CD4-positive, alpha-beta T cell treated with Interleukin-4 for 4 hours (primary cell): ENCODE results near the gene IFIT3.
"Not testable (repeated sequence)": the region's sequence is repeated elsewhere in the genome, so short reads cannot be mapped to it uniquely, and the experiment has no call there.

Experiments used
- DNase-seq: peaks from one replicate; pipeline ENCODE4 v3.0.0-alpha.2; 2020

Gene IFIT3

GRCh38 chr10:89327803-89328441 is at the start of gene IFIT3:
IFIT3 (plus strand) TSS chr10:89327997; CDS start chr10:89328074, 77 bp downstream.
- DNase-seq, result peak; percentile 48

GRCh38 chr10:89278034-89278535 is 49.7 kb upstream of the IFIT3 start:
- no peak for DNase-seq

GRCh38 chr10:89278900-89279392 is 48.9 kb upstream of the IFIT3 start:
- DNase-seq, result no peak

DNA sequence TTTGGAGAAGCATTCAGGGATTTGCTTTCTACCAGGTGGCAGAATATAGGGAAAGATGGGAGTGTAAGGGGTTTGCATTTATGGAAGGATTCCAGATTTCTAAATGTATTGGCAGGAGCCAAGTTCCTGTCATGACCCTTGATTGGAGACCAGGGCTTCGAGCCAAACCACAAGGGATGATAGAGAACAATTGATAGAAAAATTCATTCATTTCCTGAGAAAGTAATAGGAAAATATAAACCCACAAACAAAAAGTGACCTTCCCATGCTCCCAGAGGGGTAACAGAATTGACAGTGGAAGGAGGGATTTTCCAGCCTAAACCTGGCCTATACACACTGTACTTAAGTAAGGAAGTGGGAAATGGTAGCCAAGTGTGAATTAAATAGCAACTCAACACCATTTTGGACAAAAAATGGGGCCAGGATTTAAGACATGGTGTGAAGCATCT is 48.4 kb upstream of the IFIT3 start:
- DNase-seq, result no peak

- no peak for DNase-seq
Observed at GRCh38 chr10:89280508-89280907, 47.3 kb upstream of the IFIT3 start.

DNA sequence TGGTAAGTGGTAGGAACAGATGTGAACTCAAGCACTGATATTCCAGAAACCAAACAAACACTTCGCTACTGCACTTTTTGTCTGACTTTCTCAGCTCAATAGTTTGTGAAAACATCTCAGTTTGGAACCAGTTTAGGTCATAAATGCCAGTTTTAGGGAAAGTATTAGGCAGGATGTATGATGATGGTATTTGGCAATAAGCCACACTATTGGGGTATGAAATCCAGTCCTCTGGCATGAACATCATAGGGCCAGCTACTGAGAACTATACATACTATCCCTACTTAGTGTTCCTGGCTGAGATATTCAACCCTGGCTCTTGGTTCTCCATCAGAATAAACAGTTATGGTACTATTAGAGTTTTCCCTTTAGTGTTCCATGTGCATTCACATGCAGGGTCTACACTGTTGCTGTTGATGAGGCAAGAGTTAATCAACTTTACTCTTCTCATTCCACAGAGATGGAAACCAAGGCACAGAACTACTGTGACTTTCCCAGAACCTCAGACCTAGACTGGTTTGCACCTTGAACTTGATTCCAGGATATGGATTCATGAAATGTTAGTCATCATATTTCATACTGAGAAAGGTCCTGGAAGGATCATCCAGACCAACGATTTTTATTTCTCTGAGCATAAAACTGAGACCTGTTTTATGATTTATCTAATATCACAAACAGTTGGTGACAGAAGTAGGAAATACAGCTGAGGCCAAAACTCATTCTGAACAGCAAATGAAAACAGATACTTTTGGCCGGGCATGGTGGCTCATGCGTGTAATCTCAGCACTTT is 46.0 kb upstream of the IFIT3 start:
- DNase-seq, result no peak

DNA sequence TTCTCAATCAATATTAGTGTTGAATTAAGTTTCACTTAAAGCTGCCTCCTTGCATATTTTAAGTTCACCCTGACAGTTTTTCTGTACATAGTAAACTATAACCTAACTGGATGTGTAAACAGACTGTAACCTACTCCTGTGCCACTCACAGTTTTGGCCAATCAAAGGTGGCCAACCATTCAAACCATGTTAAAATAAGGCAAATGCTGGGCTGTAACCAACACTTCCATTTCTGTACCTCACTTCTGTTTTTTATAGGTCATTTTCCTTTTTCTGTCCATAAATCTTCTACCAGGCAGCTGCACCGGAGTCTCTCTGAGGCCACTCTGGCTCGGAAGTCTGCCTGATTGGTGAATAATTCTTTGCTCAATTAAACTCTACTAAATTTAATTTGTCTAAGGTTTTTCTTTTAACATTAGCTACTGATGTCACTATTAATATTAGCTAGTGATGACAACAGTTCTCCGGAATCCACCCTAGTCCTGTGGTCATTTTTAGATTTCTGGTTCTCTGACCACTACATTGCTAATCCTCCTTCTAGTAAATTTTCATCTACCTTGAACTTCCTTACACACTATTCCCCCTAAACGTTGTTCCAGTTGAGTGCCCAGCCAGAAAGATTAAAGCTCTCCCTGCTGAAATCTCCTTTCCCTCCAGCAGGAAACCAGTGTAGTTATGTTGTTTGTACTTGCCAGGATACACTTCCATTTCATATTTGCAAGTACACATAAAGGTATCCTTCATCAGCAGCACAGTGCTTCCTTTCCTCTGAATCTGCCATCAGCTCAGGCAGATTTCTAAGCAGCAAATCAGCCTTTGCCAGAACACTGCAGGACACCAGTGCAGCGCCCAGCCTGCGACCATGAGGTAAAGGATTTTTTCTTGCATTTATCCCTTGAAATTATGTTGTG is 44.5 kb upstream of the IFIT3 start:
- no peak for DNase-seq

DNA sequence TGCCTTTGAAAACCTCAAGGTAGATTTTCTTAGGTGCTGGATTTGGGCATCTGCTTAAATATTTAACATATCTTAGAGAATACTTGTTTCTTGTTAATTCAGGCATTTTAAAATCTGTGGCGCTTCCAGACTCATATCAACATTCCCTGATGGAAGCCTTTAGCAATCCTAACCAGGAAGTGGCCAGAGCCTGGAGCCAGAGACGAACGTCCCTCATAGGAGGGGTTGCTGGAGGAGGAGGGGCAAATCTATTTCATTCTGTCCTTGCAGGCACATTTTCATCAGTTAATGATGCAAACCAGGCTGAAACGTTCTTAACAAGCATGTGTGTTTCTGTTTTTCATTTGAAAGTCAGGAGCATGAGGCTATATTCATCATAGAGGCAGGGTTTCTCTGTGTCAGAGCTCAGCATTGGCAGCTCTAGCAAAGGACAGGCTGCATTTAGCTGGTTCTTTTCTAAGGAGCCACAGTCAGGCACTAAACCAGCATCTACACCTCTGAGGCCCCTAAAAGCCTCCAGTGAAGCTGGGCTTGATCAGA is 43.8 kb upstream of the IFIT3 start:
- DNase-seq, result no peak

DNA sequence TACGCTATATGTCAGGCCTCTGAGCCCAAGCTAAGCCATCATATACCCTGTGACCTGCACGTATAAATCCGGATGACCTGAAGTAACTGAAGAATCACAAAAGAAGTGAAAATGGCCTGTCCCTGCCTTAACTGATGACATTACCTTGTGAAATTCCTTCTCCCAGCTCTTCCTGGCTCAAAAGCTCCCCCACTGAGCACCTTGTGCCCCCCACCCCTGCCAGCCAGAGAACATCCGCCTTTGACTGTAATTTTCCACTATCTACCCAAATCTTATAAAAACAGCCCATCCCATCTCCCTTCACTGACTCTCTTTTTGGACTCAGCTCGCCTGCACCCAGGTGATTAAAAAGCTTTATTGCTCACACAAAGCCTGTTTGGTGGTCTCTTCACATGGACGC is 43.1 kb upstream of the IFIT3 start:
- not testable (repeated sequence) for DNase-seq

GRCh38 chr10:89285303-89285702 is 42.5 kb upstream of the IFIT3 start:
- DNase-seq, result not testable (repeated sequence)

- no peak for DNase-seq
Observed at GRCh38 chr10:89294721-89295239, 33.0 kb upstream of the IFIT3 start.

DNA sequence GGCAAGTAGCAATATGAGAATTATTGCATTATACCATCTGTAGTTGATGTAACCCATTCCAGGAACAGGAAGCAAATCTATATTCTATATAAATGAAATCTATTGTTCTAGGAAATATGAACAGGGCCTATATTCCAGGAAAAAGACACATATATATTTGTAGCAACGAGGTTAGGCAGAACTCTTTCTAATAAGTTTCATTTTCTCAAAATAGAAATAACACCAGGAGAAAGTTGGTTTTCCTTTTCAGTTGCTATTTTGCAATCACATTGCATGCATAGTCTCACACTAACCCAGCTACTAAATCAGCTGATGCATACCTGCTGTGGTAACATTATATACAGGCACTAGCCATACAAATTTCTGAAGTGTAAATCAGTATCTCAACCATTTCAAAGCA is 32.2 kb upstream of the IFIT3 start:
- DNase-seq, result no peak

GRCh38 chr10:89296220-89296648 is 31.6 kb upstream of the IFIT3 start:
- DNase-seq, result no peak

GRCh38 chr10:89297356-89297755 is 30.4 kb upstream of the IFIT3 start:
- DNase-seq, result no peak

DNA sequence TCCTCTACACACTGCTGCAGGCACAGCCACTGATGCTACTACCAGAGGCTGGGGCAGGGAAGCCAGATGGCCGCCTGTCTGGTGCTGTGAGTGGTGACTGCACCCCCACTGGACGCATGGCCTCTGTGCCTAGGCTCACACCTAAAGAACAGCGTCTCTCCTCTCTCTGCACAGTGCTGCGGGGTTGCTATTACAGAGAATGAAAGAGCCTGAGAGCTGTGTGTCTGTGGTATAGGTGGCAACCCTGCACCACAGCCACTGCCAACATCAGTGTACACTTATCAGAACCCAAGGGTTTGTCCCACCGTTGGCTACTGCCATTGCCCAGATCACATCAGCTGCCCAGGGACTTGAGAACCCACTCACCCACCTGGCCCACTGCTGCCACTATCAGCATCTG is 30.0 kb upstream of the IFIT3 start:
- no peak for DNase-seq

GRCh38 chr10:89299031-89299430 is 28.8 kb upstream of the IFIT3 start:
- no peak for DNase-seq

GRCh38 chr10:89301232-89301631 is 26.6 kb upstream of the IFIT3 start:
- DNase-seq, result peak; percentile 32

GRCh38 chr10:89301721-89302445 is 25.9 kb upstream of the IFIT3 start, which contains the start of gene IFIT2:
IFIT2 (plus strand) TSS chr10:89302046; CDS start chr10:89302124, 78 bp downstream.
- DNase-seq, result peak; percentile 73

DNA sequence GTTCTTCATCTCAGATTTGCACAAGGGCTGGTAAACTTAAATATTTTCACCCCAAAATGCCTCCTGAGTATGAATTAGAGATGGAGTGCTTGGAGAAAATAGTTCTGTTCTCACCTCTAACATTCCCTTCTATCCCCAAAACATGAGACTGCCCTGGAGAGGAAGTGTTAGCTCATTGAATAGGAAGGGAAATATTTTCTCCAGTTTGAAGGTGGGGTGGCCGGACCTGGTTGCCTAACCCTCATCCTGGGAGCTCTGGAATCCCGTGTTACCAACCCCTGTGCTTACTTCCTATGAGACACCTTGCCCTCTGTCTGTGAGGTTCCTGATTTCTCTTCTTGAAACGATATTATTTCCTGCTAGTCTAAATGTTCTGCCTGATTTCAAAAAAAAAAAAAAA is 25.2 kb upstream of the IFIT3 start:
- no peak for DNase-seq

DNA sequence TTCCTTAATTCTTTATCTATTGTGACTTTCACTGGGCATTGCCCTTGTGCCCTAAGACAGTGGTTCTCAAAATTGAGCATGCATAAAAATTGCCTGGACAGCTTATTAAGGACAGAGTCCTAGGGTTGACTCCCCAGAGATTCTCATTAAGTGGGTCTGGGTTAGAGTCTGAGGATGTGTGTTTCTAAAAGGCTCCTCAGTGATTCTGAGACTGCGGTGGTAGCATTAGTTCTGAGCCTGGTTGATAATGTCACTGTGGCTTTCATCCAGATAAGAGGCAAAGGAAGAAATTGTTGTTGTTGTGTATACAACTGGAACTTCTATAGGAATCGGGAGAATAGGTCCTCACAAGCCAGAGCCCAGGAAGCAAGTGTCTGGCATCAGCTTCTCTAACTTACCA is 24.6 kb upstream of the IFIT3 start:
- no peak for DNase-seq

DNA sequence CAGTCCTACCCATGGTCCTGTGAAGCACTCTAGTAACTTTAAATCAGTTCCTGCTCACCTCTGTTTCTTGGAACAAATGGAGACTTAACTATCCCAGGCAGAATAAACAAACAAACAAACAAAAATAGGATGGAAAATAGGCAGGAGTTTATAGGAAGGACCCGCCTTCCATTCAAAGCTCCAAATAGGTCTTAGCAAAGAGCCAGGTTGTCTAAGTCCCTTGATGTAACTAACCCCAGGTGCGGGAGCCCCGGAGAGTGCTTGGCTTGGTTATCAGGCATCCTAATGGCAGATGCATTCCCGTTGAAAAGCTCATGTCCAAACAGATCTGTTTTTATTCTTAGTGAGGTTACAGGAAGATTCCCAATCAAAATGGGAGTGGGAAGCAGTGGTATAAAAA is 23.8 kb upstream of the IFIT3 start:
- no peak for DNase-seq

- no peak for DNase-seq
Observed at GRCh38 chr10:89304446-89304845, 23.4 kb upstream of the IFIT3 start.
